CD4-positive, alpha-beta memory T cell (primary cell): Measurements from ENCODE around the gene LRRN4. TPM values are rescaled to one million over a fixed set of nuclear protein-coding genes. Genes with fewer than 3 reads are reported as not detected.

Experiments used
- CTCF ChIA-PET: fragments of 350-600 bp; sonication (Branson Sonifier 250); formaldehyde crosslinking; loops from one replicate; lab custom pipeline; 2021; ENCODE audit warnings: inconsistent platforms; ENCODE audit not compliant: partially characterized antibody; lab: Charles Lee
- POLR2A ChIA-PET: fragments of 350-600 bp; sonication (Branson Sonifier 250); formaldehyde crosslinking; loops from one replicate; lab custom pipeline; 2021; ENCODE audit not compliant: partially characterized antibody; lab: Charles Lee
- DNase-seq, 5 donors: peaks; one replicate each; pipeline versions ENCODE4 v3.0.0 to v3.0.0-alpha.2; 2020 to 2022; ENCODE audit warnings: mixed read lengths in 1 of 5
- H3K27ac ChIP-seq: one replicate; pipeline ENCODE4 v1.7.0; 2013; ENCODE audit warnings: low read depth, low read length
- H3K27me3 ChIP-seq: 2 replicates; pipeline ENCODE4 v1.7.0; 2013; ENCODE audit warnings: mild to moderate bottlenecking, low read length, moderate library complexity; ENCODE audit not compliant: insufficient read depth
- H3K36me3 ChIP-seq: 2 replicates; pipeline ENCODE4 v1.7.0; 2013; ENCODE audit warnings: mild to moderate bottlenecking, low read length, moderate library complexity; ENCODE audit not compliant: insufficient read depth
- H3K4me1 ChIP-seq: 2 replicates; pipeline ENCODE4 v1.7.0; 2013; ENCODE audit warnings: mild to moderate bottlenecking, low read length, moderate library complexity; ENCODE audit not compliant: insufficient read depth
- H3K4me3 ChIP-seq, 2 donors: one replicate each; pipeline ENCODE4 v1.7.0; 2013; ENCODE audit warnings: low read length in 2 of 2, mild to moderate bottlenecking in 1 of 2
- H3K9me3 ChIP-seq, 2 donors: one replicate each; pipeline ENCODE4 v1.7.0; 2013; ENCODE audit warnings: low read length in 2 of 2, control low read depth in 1 of 2; ENCODE audit not compliant: control insufficient read depth in 1 of 2
- H3K27ac Mint-ChIP-seq, 7 donors: one replicate each; pipeline ENCODE4 v1.8.0; 2020 to 2021; ENCODE audit warnings: mixed read lengths in 7 of 7, mild to moderate bottlenecking in 6 of 7, inconsistent platforms in 3 of 7, moderate library complexity in 3 of 7
- H3K27me3 Mint-ChIP-seq, 2 donors: one replicate each; pipeline ENCODE4 v1.8.0; 2020 to 2021; ENCODE audit warnings: mixed read lengths in 2 of 2
- H3K36me3 Mint-ChIP-seq, 2 donors: one replicate each; pipeline ENCODE4 v1.8.0; 2020 to 2021; ENCODE audit warnings: mixed read lengths in 2 of 2, inconsistent platforms in 1 of 2, mild to moderate bottlenecking in 1 of 2
- H3K4me1 Mint-ChIP-seq, 4 donors: one replicate each; pipeline ENCODE4 v1.8.0; 2020 to 2021; ENCODE audit warnings: mixed read lengths in 4 of 4, mild to moderate bottlenecking in 1 of 4
- H3K4me3 Mint-ChIP-seq, 8 donors: one replicate each; pipeline ENCODE4 v1.8.0; 2020 to 2021; ENCODE audit warnings: mixed read lengths in 8 of 8, mild to moderate bottlenecking in 7 of 8, moderate library complexity in 6 of 8, inconsistent platforms in 3 of 8
- H3K9me3 Mint-ChIP-seq, 8 donors: one replicate each; pipeline ENCODE4 v1.8.0; 2020 to 2021; ENCODE audit warnings: mixed read lengths in 8 of 8, mild to moderate bottlenecking in 5 of 8, inconsistent platforms in 3 of 8, moderate library complexity in 1 of 8
- intact Hi-C: fragments of 100-400 bp; cut with micrococcal nuclease; formaldehyde crosslinking; loops from one replicate; pipeline ENCODE4 v1.15.1; 2023
- polyA plus RNA-seq, 2 donors: library from polyadenylated mRNA; unstranded; fragments of 300-500 nt; fragmentation: Illumina TruSeq; gene quantifications; one replicate each; pipeline ENCODE4 v1.2.3, GENCODE V29; 2021
- total RNA-seq, 2 experiments: library from RNA; stranded (reverse); gene quantifications; one replicate each; pipeline ENCODE4 v1.2.3, GENCODE V29; 2021

The LRRN4 gene
- total and polyA plus RNA-seq, 4 experiments from 2014 or later: not detected

DNA sequence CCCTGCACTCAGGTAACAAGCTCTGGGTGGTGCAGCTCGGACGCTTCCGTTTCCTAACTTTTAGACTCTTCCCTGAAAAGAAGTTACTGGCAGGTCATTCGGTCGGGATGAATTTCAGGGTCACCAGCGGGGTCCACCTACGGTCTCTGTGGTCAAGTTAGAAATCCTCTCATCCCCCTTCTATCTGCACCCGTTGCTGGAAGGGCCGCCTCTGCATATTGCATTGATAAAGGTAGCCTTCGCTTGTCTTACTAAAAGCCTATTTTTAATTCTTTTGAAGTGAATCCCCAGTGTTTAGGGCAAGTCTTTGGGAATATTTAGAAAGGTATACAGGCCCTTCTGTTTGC lies 47.3 kb downstream of the LRRN4 start:
- ChIA-PET POLR2A (interaction anchor here (1.4 kb wide), 1 partner anchor 55 kb away, joined by 5 read pairs; the partner anchor contains the start of genes MCM8 and TRMT6), CTCF (interaction anchor here (1.0 to 1.1 kb wide), 2 partner anchors 10 to 450 kb away, joined by 3 to 4 read pairs; no protein-coding TSS in a partner anchor)
- no peaks in the 10 kb centered on the region for H3K27me3 Mint-ChIP-seq
- H3K27ac ChIP-seq: peak overlapping the region; percentile 78
- H3K36me3 ChIP-seq: peaks cover 14% of the 10 kb centered on the region
- H3K4me3 Mint-ChIP-seq: peak overlapping the region; percentile 96 to 99 (median 98)
- H3K4me3 ChIP-seq: peak overlapping the region; percentile 63 to 77
- no peaks in the 10 kb centered on the region for H3K9me3 ChIP-seq
- H3K36me3 Mint-ChIP-seq: peaks cover 13 to 24% of the 10 kb centered on the region in 2 donors
- H3K27me3 ChIP-seq: no peaks in the 10 kb centered on the region
- intact Hi-C loops: no loop called here
- peaks cover 24 to 53% (median 28%) of the 10 kb centered on the region in 4 donors for H3K4me1 Mint-ChIP-seq
- H3K9me3 Mint-ChIP-seq: no peaks in the 10 kb centered on the region
- H3K4me1 ChIP-seq: peaks cover 33% of the 10 kb centered on the region
- no peak for DNase-seq
- H3K27ac Mint-ChIP-seq: peak overlapping the region; percentile 83 to 98 (median 95)

DNA sequence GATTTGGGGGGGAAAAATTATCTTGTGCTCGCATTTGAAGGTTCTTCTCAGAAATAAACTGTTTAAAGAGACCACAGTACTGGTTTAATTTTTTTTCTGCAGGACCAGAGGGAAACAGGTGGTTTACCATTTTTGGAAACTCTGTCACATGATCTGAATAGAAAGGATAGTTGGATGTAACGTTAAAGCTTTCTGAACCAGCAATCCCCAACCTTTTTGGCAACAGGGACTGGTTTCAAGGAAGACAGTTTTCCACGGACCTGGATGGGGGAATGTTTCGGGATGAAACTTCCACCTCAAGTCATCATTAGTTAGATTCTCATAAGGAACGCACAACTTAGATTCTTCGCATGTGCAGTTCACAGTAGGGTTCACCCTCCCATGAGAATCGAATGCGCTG lies 53.0 kb downstream of the LRRN4 start:
- intact Hi-C loops: no loop called here
- POLR2A ChIA-PET: no interaction called here
- no peak overlapping the region for H3K4me3 Mint-ChIP-seq

DNA sequence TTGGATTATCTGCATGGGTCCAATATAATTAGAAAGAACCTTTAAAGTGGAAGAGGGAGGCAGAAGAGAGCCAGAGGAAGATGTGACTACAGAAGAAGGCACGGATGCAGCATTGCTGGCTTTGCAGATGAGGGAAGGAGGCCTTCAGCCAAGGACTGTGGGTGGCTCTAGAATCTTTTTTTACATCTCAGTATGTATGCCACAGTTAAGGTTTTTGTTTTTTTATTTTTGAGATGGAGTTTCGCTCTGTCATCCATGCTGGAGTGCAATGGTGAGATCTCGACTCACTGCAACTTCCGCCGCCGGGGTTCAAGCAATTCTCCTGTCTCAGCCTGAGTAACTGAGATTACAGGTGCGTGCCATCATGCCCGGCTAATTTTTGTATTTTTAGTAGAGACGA lies 54.1 kb downstream of the LRRN4 start:
- Mint-ChIP-seq H3K4me1 (peaks cover 17 to 41% (median 29%) of the 10 kb centered on the region in 4 donors), H3K36me3 (no peaks in the 10 kb centered on the region), H3K27me3 (no peaks in the 10 kb centered on the region), H3K27ac (no peak overlapping the region), H3K9me3 (no peaks in the 10 kb centered on the region), H3K4me3 (no peak overlapping the region)
- Histone ChIP-seq H3K9me3 (no peaks in the 10 kb centered on the region), H3K27me3 (no peaks in the 10 kb centered on the region), H3K36me3 (no peaks in the 10 kb centered on the region), H3K4me3 (no peak overlapping the region), H3K27ac (no peak overlapping the region), H3K4me1 (peaks cover 35% of the 10 kb centered on the region)
- CTCF ChIA-PET: no interaction called here
- DNase-seq: no peak
- POLR2A ChIA-PET: no interaction called here
- intact Hi-C loops: no loop called here

More for the DNA sequence above, 53.0 kb downstream of the LRRN4 start:
- Mint-ChIP-seq H3K4me1 (peaks cover 18 to 37% (median 26%) of the 10 kb centered on the region in 4 donors), H3K36me3 (peaks cover 0 to 2% of the 10 kb centered on the region in 2 donors), H3K9me3 (no peaks in the 10 kb centered on the region), H3K27ac (no peak overlapping the region), H3K27me3 (no peaks in the 10 kb centered on the region)
- no peaks in the 10 kb centered on the region for H3K9me3 ChIP-seq
- no peaks in the 10 kb centered on the region for H3K36me3 ChIP-seq
- H3K4me1 ChIP-seq: peaks cover 38% of the 10 kb centered on the region
- H3K27ac ChIP-seq: no peak overlapping the region
- no peak overlapping the region for H3K4me3 ChIP-seq
- H3K27me3 ChIP-seq: no peaks in the 10 kb centered on the region
- CTCF ChIA-PET: interaction anchor here (0.7 to 2.1 kb wide), 5 partner anchors 14 to 471 kb away, joined by 3 to 6 read pairs (median 3); no protein-coding TSS in a partner anchor
- no peak for DNase-seq

DNA sequence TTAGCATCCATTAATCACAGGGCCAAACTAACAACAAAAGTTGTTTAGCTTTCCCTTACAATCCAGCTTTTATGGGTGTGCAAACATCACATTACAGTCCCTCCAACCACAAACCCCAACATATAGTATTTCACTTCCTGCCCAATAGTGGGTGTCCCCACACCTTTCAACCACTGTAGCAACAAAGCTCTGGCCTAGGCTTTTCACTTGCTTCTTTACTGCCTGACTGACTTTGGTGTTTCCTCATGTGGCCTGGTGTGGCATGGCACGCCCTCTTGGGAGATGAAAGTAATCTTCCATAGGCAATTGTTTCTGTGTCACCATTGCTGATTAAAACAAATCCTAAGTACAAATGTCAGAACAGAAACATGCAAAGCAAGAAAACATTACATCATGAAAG lies 57.1 kb downstream of the LRRN4 start:
- no peaks in the 10 kb centered on the region for H3K27me3 Mint-ChIP-seq
- Histone ChIP-seq H3K27ac (no peak overlapping the region), H3K27me3 (no peaks in the 10 kb centered on the region), H3K9me3 (no peaks in the 10 kb centered on the region), H3K4me1 (peaks cover 30% of the 10 kb centered on the region), H3K4me3 (no peak overlapping the region), H3K36me3 (no peaks in the 10 kb centered on the region)
- peak overlapping the region; percentile 10 to 90 (median 72) for H3K27ac Mint-ChIP-seq
- POLR2A ChIA-PET: interaction anchor here (0.6 to 1.2 kb wide), 2 partner anchors 11 to 12 kb away, joined by 3 to 4 read pairs; no protein-coding TSS in a partner anchor
- peak overlapping the region in 7 of 8 donors; percentile 5 to 72 (median 31) for H3K4me3 Mint-ChIP-seq
- peaks cover 12 to 34% (median 24%) of the 10 kb centered on the region in 4 donors for H3K4me1 Mint-ChIP-seq
- CTCF ChIA-PET: interaction anchor here (0.6 to 1.4 kb wide), 5 partner anchors 8 to 429 kb away, joined by 3 to 6 read pairs (median 3); no protein-coding TSS in a partner anchor
- no peaks in the 10 kb centered on the region for H3K36me3 Mint-ChIP-seq
- intact Hi-C loops: no loop called here
- DNase-seq: peak; percentile 63 to 73 (median 67)
- H3K9me3 Mint-ChIP-seq: no peaks in the 10 kb centered on the region

DNA sequence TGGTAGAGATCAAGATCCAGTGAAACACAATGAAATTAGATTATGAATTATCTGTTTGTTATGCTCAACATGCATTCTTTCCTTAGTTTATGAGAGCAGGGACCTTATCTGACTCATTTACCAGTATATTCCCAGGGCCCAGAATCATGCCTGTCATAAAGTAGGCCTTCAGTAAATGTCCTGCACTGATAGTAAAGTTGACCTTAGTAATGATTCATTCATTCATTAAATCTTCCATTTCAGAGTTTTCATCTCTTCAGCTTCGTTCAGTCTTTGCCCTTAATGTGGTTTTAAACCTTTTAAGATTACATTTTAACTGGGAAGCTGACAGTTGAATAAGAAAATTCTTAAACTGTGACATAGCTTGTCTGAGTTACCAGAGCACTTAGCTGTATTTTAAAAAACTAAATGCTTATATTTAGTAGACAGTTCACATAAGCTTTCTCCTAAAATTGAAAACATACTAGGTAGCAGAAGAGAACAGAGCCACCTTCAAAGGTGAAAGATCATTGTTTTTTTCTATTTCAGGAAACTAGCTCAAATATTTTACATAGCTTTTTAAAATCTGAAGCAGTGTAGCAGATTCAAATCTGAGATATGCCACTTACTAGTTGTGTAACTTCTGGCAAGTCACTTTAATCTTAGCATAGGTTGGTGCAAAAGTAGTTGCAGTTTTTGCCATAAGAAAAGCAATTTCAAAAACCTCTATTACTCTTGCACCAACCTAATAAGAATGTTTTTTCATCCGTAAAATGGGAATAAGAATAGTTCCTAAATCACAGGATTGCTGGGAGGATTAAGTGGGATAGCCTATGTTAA lies 62.0 kb downstream of the LRRN4 start:
- ChIA-PET CTCF (interaction anchor here (1.0 kb wide), 1 partner anchor 13 kb away, joined by 3 read pairs; no protein-coding TSS in a partner anchor), POLR2A (no interaction called here)
- intact Hi-C loops: no loop called here
- H3K27me3 ChIP-seq: no peaks in the 10 kb centered on the region
- H3K4me3 ChIP-seq: no peak overlapping the region
- no peaks in the 10 kb centered on the region for H3K36me3 ChIP-seq
- H3K27ac ChIP-seq: no peak overlapping the region
- peaks cover 12% of the 10 kb centered on the region for H3K4me1 ChIP-seq
- Mint-ChIP-seq H3K4me3 (no peak overlapping the region), H3K27me3 (no peaks in the 10 kb centered on the region), H3K4me1 (peaks cover 8 to 17% (median 11%) of the 10 kb centered on the region in 4 donors), H3K36me3 (peaks cover 11 to 17% of the 10 kb centered on the region in 2 donors), H3K9me3 (no peaks in the 10 kb centered on the region), H3K27ac (peak overlapping the region in 4 of 7 donors; percentile 17 to 60 (median 50))
- no peak for DNase-seq
- H3K9me3 ChIP-seq: no peaks in the 10 kb centered on the region

DNA sequence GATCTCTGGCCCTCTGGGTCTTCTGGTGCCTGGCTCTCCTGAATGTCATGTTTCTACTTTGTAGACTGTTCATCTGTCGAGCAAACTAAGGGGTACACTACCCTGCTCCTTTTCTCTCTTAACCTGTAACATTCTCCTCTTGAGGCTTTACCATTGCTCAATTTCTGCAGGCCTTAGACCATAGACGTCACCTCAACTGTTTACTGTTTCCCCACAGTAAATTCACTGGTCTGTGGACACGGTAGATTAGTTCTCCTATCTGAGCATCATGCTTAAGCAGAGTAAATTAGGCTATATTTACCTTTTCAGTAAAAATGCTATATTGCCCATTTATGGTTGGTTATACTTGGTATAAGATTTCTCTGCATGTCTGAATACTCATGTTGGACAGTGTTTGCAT lies 62.9 kb downstream of the LRRN4 start:
- Histone ChIP-seq H3K27me3 (no peaks in the 10 kb centered on the region), H3K4me3 (no peak overlapping the region), H3K4me1 (peaks cover 3% of the 10 kb centered on the region), H3K36me3 (no peaks in the 10 kb centered on the region), H3K27ac (no peak overlapping the region), H3K9me3 (no peaks in the 10 kb centered on the region)
- intact Hi-C loops: no loop called here
- no peak overlapping the region for H3K4me3 Mint-ChIP-seq
- H3K9me3 Mint-ChIP-seq: no peaks in the 10 kb centered on the region
- peaks cover 17% of the 10 kb centered on the region in 2 donors for H3K36me3 Mint-ChIP-seq
- DNase-seq: no peak
- ChIA-PET CTCF (no interaction called here), POLR2A (no interaction called here)
- peak overlapping the region in 4 of 7 donors; percentile 8 to 81 (median 39) for H3K27ac Mint-ChIP-seq
- H3K27me3 Mint-ChIP-seq: no peaks in the 10 kb centered on the region
- H3K4me1 Mint-ChIP-seq: peaks cover 6 to 10% (median 8%) of the 10 kb centered on the region in 4 donors
